ENCODE data around the gene FSTL3. TPM values are rescaled to one million over a fixed set of nuclear protein-coding genes. Genes with fewer than 3 reads are reported as not detected.

The FSTL3 gene
- polyA plus RNA-seq, 1 of the 3 experiments (the other 2 are of a cell fraction) = 64.4 TPM

GRCh38 chr19:674282-675151, 1.7 kb upstream of the FSTL3 start:
- Histone ChIP-seq H3F3A (replicated peaks; ENCODE audit: insufficient read depth) (peaks cover 10% of the 10 kb centered on the region), H3K9me3 (no peaks in the 10 kb centered on the region), H3K9ac (no peak overlapping the region), H3K36me3 (replicated peaks in 1 of 2; ENCODE audit: control insufficient read depth in 1 of 2, insufficient read depth in 2 of 2, low read length in 1 of 2) (peaks cover 0 to 3% of the 10 kb centered on the region in 2 experiments), H3K79me2 (ENCODE audit: insufficient read depth) (peaks cover 25% of the 10 kb centered on the region), H3K9me2 (no peaks in the 10 kb centered on the region), H3K27ac (ENCODE audit: low read depth in 2 of 2, low read length in 1 of 2) (no peak overlapping the region), H3K27me3 (ENCODE audit: insufficient read depth) (no peaks in the 10 kb centered on the region), H3K4me3 (ENCODE audit: low read depth in 2 of 2, low read length in 1 of 2) (no peak overlapping the region), H3K4me2 (no peak overlapping the region), H3K4me1 (ENCODE audit: control insufficient read depth in 1 of 2, insufficient read depth in 2 of 2, low read depth in 1 of 2, low read length in 1 of 2) (peaks cover 8 to 29% of the 10 kb centered on the region in 2 experiments; a peak in 3 of 4 replicates), H2AFZ (ENCODE audit: low read depth) (no peak overlapping the region), H4K20me1 (ENCODE audit: insufficient read depth) (no peaks in the 10 kb centered on the region)
- 85% methylated on average over 27 of the region's 38 CpGs for WGBS (ENCODE audit: low lambda C conversion rate)
- POLR2A ChIA-PET = interaction anchor here (1.1 kb wide), 1 partner anchor 310 kb away, joined by 4 read pairs; the partner anchor contains the start of gene WDR18
- TF ChIP-seq GATA2 (CRISPR knock-in tag; IDR thresholded peaks at IDR 0.05) (no peak), CHD2 (IDR thresholded peaks at IDR 0.05; ENCODE audit: low read length, partially characterized antibody) (no peak), EP300 (IDR thresholded peaks at IDR 0.05; ENCODE audit: borderline replicate concordance in 1 of 2, low read depth in 1 of 2, low read length in 1 of 2) (no peak), TAF1 (IDR thresholded peaks at IDR 0.05; ENCODE audit: borderline replicate concordance, low read depth, low read length) (no peak)
- CTCF ChIA-PET = interaction anchor here (0.5 to 6.0 kb wide), 9 partner anchors 8 to 93 kb away, joined by 3 to 33 read pairs (median 3); partner anchors contain the start of gene RNF126
- DNase-seq = no peak

GRCh38 chr19:676007-676338, 219 bp upstream of the FSTL3 start:
- Histone ChIP-seq H3K9me3 (no peaks in the 10 kb centered on the region), H3K9ac (peak overlapping the region; percentile 92; the same call in 1 of the 2 replicates), H3F3A (replicated peaks; ENCODE audit: insufficient read depth) (peaks cover 10% of the 10 kb centered on the region), H2AFZ (ENCODE audit: low read depth) (no peak overlapping the region), H4K20me1 (ENCODE audit: insufficient read depth) (no peaks in the 10 kb centered on the region), H3K9me2 (no peaks in the 10 kb centered on the region), H3K27me3 (ENCODE audit: insufficient read depth) (no peaks in the 10 kb centered on the region), H3K36me3 (replicated peaks in 1 of 2; ENCODE audit: control insufficient read depth in 1 of 2, insufficient read depth in 2 of 2, low read length in 1 of 2) (peaks cover 0 to 3% of the 10 kb centered on the region in 2 experiments), H3K79me2 (ENCODE audit: insufficient read depth) (peaks cover 26% of the 10 kb centered on the region), H3K4me3 (ENCODE audit: low read depth in 2 of 2, low read length in 1 of 2) (peak overlapping the region; percentile 9 to 54; a peak in 3 of 4 replicates), H3K4me1 (ENCODE audit: control insufficient read depth in 1 of 2, insufficient read depth in 2 of 2, low read depth in 1 of 2, low read length in 1 of 2) (peaks cover 8 to 29% of the 10 kb centered on the region in 2 experiments; a peak in 3 of 4 replicates), H3K4me2 (peak overlapping the region; percentile 89; the same call in 1 of the 2 replicates), H3K27ac (ENCODE audit: low read depth in 2 of 2, low read length in 1 of 2) (no peak overlapping the region)
- TF ChIP-seq EZH2phosphoT487 (IDR thresholded peaks at IDR 0.05; ENCODE audit: borderline replicate concordance, low read depth) (no peak), MEF2A (IDR thresholded peaks at IDR 0.05; ENCODE audit: borderline replicate concordance, low read depth) (no peak), FOSL2 (IDR thresholded peaks at IDR 0.05; ENCODE audit: borderline replicate concordance, low read depth) (no peak), SMC3 (IDR thresholded peaks at IDR 0.05; ENCODE audit: low read depth, low read length) (no peak), JUND (IDR thresholded peaks at IDR 0.05) (no peak), MAX (IDR thresholded peaks at IDR 0.05; ENCODE audit: low read depth) (no peak), RCOR1 (IDR thresholded peaks at IDR 0.05; ENCODE audit: low read length) (no peak), ZBTB33 (IDR thresholded peaks at IDR 0.05; ENCODE audit: borderline replicate concordance, low read depth) (no peak), RAD21 (IDR thresholded peaks at IDR 0.05; ENCODE audit: low read length) (no peak), USF1 (IDR thresholded peaks at IDR 0.05; ENCODE audit: borderline replicate concordance, low read depth) (no peak), MXI1 (IDR thresholded peaks at IDR 0.05; ENCODE audit: low read depth, low read length) (no peak)
- TF ChIP-seq, protein P1, sequence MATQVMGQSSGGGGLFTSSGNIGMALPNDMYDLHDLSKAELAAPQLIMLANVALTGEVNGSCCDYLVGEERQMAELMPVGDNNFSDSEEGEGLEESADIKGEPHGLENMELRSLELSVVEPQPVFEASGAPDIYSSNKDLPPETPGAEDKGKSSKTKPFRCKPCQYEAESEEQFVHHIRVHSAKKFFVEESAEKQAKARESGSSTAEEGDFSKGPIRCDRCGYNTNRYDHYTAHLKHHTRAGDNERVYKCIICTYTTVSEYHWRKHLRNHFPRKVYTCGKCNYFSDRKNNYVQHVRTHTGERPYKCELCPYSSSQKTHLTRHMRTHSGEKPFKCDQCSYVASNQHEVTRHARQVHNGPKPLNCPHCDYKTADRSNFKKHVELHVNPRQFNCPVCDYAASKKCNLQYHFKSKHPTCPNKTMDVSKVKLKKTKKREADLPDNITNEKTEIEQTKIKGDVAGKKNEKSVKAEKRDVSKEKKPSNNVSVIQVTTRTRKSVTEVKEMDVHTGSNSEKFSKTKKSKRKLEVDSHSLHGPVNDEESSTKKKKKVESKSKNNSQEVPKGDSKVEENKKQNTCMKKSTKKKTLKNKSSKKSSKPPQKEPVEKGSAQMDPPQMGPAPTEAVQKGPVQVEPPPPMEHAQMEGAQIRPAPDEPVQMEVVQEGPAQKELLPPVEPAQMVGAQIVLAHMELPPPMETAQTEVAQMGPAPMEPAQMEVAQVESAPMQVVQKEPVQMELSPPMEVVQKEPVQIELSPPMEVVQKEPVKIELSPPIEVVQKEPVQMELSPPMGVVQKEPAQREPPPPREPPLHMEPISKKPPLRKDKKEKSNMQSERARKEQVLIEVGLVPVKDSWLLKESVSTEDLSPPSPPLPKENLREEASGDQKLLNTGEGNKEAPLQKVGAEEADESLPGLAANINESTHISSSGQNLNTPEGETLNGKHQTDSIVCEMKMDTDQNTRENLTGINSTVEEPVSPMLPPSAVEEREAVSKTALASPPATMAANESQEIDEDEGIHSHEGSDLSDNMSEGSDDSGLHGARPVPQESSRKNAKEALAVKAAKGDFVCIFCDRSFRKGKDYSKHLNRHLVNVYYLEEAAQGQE (IDR thresholded peaks at IDR 0.05; ENCODE audit: low read depth, low read length) = no peak
- ChIA-PET CTCF (interaction anchor here (1.0 to 6.0 kb wide), 13 partner anchors 9 to 182 kb away, joined by 3 to 33 read pairs (median 4); partner anchors contain the start of gene RNF126), POLR2A (interaction anchor here (0.6 to 1.3 kb wide), 2 partner anchors 32 to 990 kb away, joined by 3 read pairs; no protein-coding TSS in a partner anchor)
- WGBS (ENCODE audit: low lambda C conversion rate) = 13% methylated on average over 18 of the region's 31 CpGs
- DNase-seq = no peak
